ENCODE measurements around the gene PLEKHG4B.
A peak's percentile ranks its signal among the peaks of the same experiment; 100 is the strongest.

The PLEKHG4B gene

DNA sequence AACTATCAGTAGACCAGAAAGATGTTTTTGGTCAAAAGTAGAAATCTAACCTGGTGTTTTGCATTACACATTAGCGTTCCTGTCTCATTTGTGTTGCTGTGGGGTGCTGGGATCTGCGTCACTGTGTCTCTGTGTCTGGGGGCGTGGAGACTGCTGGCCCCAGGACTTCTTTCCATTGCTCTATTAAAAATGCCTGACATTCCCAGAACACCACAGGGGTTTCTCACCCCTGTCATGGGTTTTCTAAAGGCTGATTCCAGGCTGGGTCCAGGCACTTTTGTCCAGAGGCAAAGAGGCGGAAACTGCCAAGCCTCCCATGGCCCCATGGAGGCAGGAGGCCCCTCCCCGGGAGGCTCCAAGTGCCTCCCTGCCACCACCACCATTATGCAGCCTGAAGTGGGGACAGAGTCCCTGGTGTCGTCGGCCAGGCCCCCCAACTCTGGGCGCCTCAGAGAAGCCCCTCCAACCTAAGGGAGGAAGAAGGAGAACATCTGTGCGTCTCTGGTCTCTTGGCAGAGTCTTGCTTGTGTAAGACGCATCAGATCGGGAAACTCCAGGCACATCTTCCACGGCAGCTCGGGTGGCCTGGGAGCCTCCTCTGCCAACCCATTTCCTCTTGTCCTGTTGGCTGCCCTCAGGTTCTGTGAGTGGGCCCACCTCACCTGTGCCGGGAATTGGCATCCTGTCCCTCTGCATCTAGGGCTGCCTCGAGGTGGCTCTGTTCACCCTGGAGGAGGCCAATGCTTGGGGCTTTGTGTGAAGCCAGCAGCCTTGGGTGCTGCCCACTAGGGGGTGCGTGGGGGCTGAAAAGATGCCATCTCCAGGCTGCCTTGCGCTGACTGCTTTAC, 13.8 kb upstream of the PLEKHG4B start:
- peak; percentile 75 for DNase-seq (ENCODE audit: low read depth)
- TF ChIP-seq, protein P1, sequence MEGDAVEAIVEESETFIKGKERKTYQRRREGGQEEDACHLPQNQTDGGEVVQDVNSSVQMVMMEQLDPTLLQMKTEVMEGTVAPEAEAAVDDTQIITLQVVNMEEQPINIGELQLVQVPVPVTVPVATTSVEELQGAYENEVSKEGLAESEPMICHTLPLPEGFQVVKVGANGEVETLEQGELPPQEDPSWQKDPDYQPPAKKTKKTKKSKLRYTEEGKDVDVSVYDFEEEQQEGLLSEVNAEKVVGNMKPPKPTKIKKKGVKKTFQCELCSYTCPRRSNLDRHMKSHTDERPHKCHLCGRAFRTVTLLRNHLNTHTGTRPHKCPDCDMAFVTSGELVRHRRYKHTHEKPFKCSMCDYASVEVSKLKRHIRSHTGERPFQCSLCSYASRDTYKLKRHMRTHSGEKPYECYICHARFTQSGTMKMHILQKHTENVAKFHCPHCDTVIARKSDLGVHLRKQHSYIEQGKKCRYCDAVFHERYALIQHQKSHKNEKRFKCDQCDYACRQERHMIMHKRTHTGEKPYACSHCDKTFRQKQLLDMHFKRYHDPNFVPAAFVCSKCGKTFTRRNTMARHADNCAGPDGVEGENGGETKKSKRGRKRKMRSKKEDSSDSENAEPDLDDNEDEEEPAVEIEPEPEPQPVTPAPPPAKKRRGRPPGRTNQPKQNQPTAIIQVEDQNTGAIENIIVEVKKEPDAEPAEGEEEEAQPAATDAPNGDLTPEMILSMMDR (IDR thresholded peaks at IDR 0.05; ENCODE audit: low read depth, low read length, missing control alignments), result no peak
- in situ Hi-C loops (cut with HindIII; ENCODE audit: low sequenced_read_pairs), result no loop called here
- no peak overlapping the region for H3K4me3 ChIP-seq (ENCODE audit: low read depth, low read length)

DNA sequence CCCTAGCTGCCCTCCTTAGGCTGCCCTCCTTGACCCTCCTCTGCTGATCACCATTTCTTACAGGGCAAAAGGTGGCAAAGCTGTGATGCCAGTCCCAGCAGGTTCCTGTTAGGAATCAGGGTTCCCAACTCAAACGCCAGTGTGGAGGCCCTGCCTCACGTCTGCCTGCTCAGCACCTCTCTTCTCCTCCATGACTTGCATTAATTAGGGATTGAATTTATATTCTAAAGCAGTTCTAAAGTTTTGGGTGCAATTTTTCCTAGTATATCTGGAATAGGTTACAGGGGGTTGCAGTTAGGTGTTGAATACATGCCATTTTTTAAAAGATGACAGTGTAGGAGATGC, 13.2 kb upstream of the PLEKHG4B start:
- no peak overlapping the region for H3K4me3 ChIP-seq (ENCODE audit: low read depth, low read length)
- DNase-seq (ENCODE audit: low read depth), result no peak
- TF ChIP-seq, protein P1 (IDR thresholded peaks at IDR 0.05; ENCODE audit: low read depth, low read length, missing control alignments), result no peak
- in situ Hi-C loops (cut with HindIII; ENCODE audit: low sequenced_read_pairs), result no loop called here

DNA sequence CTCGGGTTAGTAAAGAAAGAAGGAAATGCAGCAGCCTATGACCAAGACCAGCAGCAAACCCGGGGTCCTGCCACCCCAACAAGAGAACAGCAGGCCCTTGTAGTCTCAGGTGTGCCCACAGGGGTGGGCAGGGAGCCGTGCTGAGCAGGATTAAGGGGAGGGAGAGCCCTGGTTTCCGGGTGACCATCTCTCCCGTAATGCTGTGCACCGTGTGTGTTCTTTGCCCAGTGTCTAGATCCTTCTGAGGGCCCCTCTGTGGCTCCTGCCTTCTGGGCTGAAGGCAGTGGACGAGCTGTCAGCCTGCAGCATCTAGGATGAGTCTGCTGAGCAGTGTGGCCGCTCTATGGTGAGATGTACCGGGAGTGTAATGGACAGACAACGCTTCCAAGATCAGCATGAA, 12.7 kb upstream of the PLEKHG4B start:
- TF ChIP-seq, protein P1 (IDR thresholded peaks at IDR 0.05; ENCODE audit: low read depth, low read length, missing control alignments), result no peak
- DNase-seq (ENCODE audit: low read depth), result no peak
- in situ Hi-C loops (cut with HindIII; ENCODE audit: low sequenced_read_pairs), result no loop called here
- no peak overlapping the region for H3K4me3 ChIP-seq (ENCODE audit: low read depth, low read length)

DNA sequence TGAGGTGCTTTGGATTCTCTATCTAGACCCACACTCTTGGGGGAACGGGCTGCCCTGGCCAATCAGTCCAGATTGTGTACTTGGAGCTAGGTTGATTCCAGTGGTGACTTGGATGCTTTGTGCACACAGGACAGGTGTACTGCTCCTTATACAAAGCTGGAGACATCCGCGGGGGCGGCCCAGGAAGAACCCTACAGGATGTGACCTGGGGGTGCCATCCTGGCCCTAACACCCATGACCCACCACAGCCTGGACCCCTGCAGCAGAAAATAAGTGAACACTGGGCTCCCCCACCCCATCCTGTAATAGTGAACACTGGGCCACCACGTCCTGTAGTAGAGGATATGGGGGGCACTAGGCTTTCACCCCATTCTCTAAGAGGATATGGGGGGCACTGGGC, 12.1 kb upstream of the PLEKHG4B start:
- H3K4me3 ChIP-seq (ENCODE audit: low read depth, low read length), result no peak overlapping the region
- no peak for DNase-seq (ENCODE audit: low read depth)
- in situ Hi-C loops (cut with HindIII; ENCODE audit: low sequenced_read_pairs), result no loop called here
- TF ChIP-seq, protein P1 (IDR thresholded peaks at IDR 0.05; ENCODE audit: low read depth, low read length, missing control alignments), result no peak

DNA sequence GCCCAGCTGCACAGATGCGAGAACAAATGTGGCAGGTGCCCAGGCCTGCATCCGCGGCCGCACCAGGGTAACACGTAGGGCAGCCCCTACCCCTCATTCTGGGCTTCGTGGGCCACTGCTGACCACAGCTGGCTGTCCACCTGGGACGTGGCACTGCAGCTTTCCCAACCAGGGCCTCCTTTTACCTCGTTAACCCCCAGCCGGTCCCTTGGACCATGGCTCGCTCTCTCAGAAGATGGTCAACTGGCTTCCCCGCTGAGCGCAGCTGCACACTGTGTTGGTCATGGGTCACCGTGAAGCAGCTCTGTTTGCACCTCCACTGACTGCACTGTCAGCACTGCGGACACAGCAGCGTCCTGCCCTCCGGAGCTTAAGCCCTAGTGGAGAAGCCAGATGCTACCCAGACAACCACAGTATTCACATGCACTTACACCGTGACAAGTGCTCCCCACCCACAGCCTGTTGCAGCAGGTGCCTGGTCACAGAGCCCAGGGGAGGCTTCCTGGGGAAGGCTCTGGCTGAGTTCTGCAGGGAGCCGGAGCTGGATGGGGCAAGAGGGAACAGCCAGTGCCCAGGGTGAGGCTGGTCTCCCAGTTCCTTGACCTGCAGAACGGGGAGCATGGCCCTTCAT, 10.5 kb upstream of the PLEKHG4B start:
- no peak for DNase-seq (ENCODE audit: low read depth)
- H3K4me3 ChIP-seq (ENCODE audit: low read depth, low read length), result no peak overlapping the region
- in situ Hi-C loops (cut with HindIII; ENCODE audit: low sequenced_read_pairs), result no loop called here
- TF ChIP-seq, protein P1 (IDR thresholded peaks at IDR 0.05; ENCODE audit: low read depth, low read length, missing control alignments), result no peak

DNA sequence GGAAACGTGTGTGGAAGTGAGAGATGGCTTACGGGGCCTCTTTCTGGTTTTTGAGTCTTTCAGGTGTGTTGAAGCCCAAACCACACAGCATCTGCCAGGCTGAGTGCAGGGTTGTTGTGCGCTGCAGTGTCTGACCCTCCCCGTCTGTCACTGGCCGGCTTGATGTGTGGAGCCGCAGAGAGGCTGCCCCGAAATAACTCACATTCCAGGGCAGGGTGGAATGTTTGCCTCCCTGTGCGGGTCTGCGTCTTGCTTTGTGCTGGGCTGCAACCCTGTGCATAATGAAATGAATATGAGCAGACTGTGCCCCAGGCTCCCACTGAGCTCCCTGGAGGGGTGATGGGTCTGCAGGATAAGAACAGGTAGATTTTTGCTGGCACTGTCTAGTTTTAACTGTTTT, 9.9 kb upstream of the PLEKHG4B start:
- DNase-seq (ENCODE audit: low read depth), result peak; percentile 60

More for the DNA sequence above, 9.9 kb upstream of the PLEKHG4B start:
- in situ Hi-C loops (cut with HindIII; ENCODE audit: low sequenced_read_pairs), result no loop called here
- no peak overlapping the region for H3K4me3 ChIP-seq (ENCODE audit: low read depth, low read length)
- TF ChIP-seq, protein P1 (IDR thresholded peaks at IDR 0.05; ENCODE audit: low read depth, low read length, missing control alignments), result no peak

All from astrocyte of the cerebellum (primary cell).